PC-3 (cell line): ENCODE results near the gene DPP7. TPM values are rescaled to one million over a fixed set of nuclear protein-coding genes. Genes with fewer than 3 reads are reported as not detected.

Experiments used
- ATAC-seq: fragments of 200-7000 bp; cut with Tn5 transposase; 2 replicates; pipeline ENCODE4 v1.9.1; 2020; ENCODE audit warnings: mild to moderate bottlenecking, moderate library complexity
- BruUV-seq: library from RNA; stranded (reverse); fragments of 400-500 nt; replicated peaks from 2 replicates; lab custom pipeline; 2021; lab: Mats Ljungman, UMichigan
- CTCF ChIA-PET: fragments of 300-600 bp; sonication (Branson Sonifier 250); formaldehyde crosslinking; loops from one replicate; lab custom pipeline; 2022; ENCODE audit warnings: antibody characterized with exemption; lab: Charles Lee
- POLR2A ChIA-PET: fragments of 300-600 bp; sonication (Branson Sonifier 250); formaldehyde crosslinking; loops from one replicate; lab custom pipeline; 2022; ENCODE audit warnings: antibody characterized with exemption; ENCODE audit not compliant: unreplicated experiment; lab: Charles Lee
- DNase-seq: peaks from one replicate; pipeline ENCODE4 v3.0.0-alpha.2; 2015
- H2AFZ ChIP-seq: fragments of 300-600 bp; sonication (generic); 2 replicates; pipeline ENCODE4 v1.6.0; 2016; ENCODE audit warnings: antibody characterized with exemption, low read length
- H3F3A ChIP-seq: fragments of 300-600 bp; sonication (generic); one replicate; pipeline ENCODE4 v1.6.0; 2017; ENCODE audit warnings: antibody characterized with exemption, low read length, control low read depth, mild to moderate bottlenecking; ENCODE audit not compliant: unreplicated experiment
- H3K27ac ChIP-seq: fragments of 300-600 bp; sonication (generic); 2 replicates; pipeline ENCODE4 v1.5.1; 2016; ENCODE audit warnings: mild to moderate bottlenecking, low read length
- H3K27me3 ChIP-seq: fragments of 300-600 bp; sonication (generic); 2 replicates; pipeline ENCODE4 v1.6.1; 2016; ENCODE audit warnings: low read length, mixed read lengths
- H3K36me3 ChIP-seq: fragments of 300-600 bp; sonication (generic); 2 replicates; pipeline ENCODE4 v1.6.1; 2016; ENCODE audit warnings: low read depth, mixed run types, low read length, mixed read lengths
- H3K4me1 ChIP-seq: fragments of 300-600 bp; sonication (generic); 2 replicates; pipeline ENCODE4 v1.5.1; 2016; ENCODE audit warnings: low read length; ENCODE audit not compliant: insufficient read depth
- H3K4me2 ChIP-seq: fragments of 300-600 bp; sonication (generic); 2 replicates; pipeline ENCODE4 v1.6.0; 2016; ENCODE audit warnings: low read length
- H3K4me3 ChIP-seq: fragments of 300-600 bp; sonication (generic); 2 replicates; pipeline ENCODE4 v1.5.1; 2016; ENCODE audit warnings: mild to moderate bottlenecking, low read length, mixed read lengths
- H3K79me2 ChIP-seq: fragments of 300-600 bp; sonication (generic); 2 replicates; pipeline ENCODE4 v1.6.1; 2017; ENCODE audit warnings: low read length, mixed read lengths
- H3K9ac ChIP-seq: fragments of 300-600 bp; sonication (generic); 2 replicates; pipeline ENCODE4 v1.6.0; 2016; ENCODE audit warnings: mild to moderate bottlenecking, low read length
- H3K9me2 ChIP-seq: fragments of 300-600 bp; sonication (generic); replicated peaks from 2 replicates; pipeline ENCODE4 v1.6.1; 2016; ENCODE audit warnings: mixed run types, low read length, mixed read lengths
- H3K9me3 ChIP-seq: fragments of 300-600 bp; sonication (generic); 2 replicates; pipeline ENCODE4 v1.6.1; 2016; ENCODE audit warnings: low read length, mixed read lengths
- H4K20me1 ChIP-seq: fragments of 300-600 bp; sonication (generic); 2 replicates; pipeline ENCODE4 v1.6.1; 2016; ENCODE audit warnings: low read length, mixed read lengths
- EZH2 ChIP-seq: fragments of 300-600 bp; sonication (generic); IDR thresholded peaks from one replicate; pipeline ENCODE4 v1.6.1; 2017; ENCODE audit warnings: antibody characterized with exemption, mild to moderate bottlenecking, low read length; ENCODE audit not compliant: unreplicated experiment
- EZH2phosphoT487 ChIP-seq: fragments of 300-600 bp; sonication (generic); IDR thresholded peaks from 2 replicates; pipeline ENCODE4 v1.6.1; 2018; ENCODE audit warnings: mild to moderate bottlenecking, antibody characterized with exemption, low read length, borderline replicate concordance
- intact Hi-C: fragments of 100-400 bp; cut with micrococcal nuclease; formaldehyde crosslinking; loops from 2 replicates; pipeline ENCODE4 v1.9.0; 2023
- total RNA-seq: library from RNA; depleted of rRNA; stranded (reverse); fragments of >200 nt; gene quantifications from 2 replicates; pipeline ENCODE4 v1.2.3, GENCODE V29; 2014
- TF ChIP-seq, protein P1 (sequence below): fragments of 300-600 bp; sonication (generic); conservative IDR thresholded peaks from 2 replicates; pipeline ENCODE4 v1.5.1; 2017; ENCODE audit warnings: antibody characterized with exemption, low read depth, mild to moderate bottlenecking, low read length

The DPP7 gene
- total RNA-seq, 1 experiment from 2014 or later = 103 TPM

GRCh38 chr9:137109250-137110146, 5.0 kb downstream of the DPP7 start:
- Histone ChIP-seq H3F3A (no peaks in the 10 kb centered on the region), H3K79me2 (no peaks in the 10 kb centered on the region), H3K27ac (no peak overlapping the region), H3K9ac (no peak overlapping the region), H3K27me3 (no peaks in the 10 kb centered on the region), H3K9me2 (no peaks in the 10 kb centered on the region), H3K4me3 (no peak overlapping the region), H3K36me3 (no peaks in the 10 kb centered on the region), H3K9me3 (no peaks in the 10 kb centered on the region), H3K4me1 (no peaks in the 10 kb centered on the region), H2AFZ (no peak overlapping the region), H3K4me2 (no peak overlapping the region), H4K20me1 (no peaks in the 10 kb centered on the region)
- no TSS peak for BruUV-seq
- DNase-seq (no peak), ATAC-seq (no peak)
- TF ChIP-seq EZH2phosphoT487 (no peak), EZH2 (no peak)
- TF ChIP-seq, protein P1, sequence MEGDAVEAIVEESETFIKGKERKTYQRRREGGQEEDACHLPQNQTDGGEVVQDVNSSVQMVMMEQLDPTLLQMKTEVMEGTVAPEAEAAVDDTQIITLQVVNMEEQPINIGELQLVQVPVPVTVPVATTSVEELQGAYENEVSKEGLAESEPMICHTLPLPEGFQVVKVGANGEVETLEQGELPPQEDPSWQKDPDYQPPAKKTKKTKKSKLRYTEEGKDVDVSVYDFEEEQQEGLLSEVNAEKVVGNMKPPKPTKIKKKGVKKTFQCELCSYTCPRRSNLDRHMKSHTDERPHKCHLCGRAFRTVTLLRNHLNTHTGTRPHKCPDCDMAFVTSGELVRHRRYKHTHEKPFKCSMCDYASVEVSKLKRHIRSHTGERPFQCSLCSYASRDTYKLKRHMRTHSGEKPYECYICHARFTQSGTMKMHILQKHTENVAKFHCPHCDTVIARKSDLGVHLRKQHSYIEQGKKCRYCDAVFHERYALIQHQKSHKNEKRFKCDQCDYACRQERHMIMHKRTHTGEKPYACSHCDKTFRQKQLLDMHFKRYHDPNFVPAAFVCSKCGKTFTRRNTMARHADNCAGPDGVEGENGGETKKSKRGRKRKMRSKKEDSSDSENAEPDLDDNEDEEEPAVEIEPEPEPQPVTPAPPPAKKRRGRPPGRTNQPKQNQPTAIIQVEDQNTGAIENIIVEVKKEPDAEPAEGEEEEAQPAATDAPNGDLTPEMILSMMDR = no peak
- ChIA-PET POLR2A (interaction anchor here (0.6 kb wide), 2 partner anchors 61 to 116 kb away, joined by 3 to 5 read pairs; no protein-coding TSS in a partner anchor), CTCF (no interaction called here)
- intact Hi-C loops = no loop called here

- intact Hi-C loops = no loop called here
- no peaks in the 10 kb centered on the region for H3K9me2 ChIP-seq
- peaks cover 3% of the 10 kb centered on the region; the same call in 1 of the 2 replicates for H3K36me3 ChIP-seq
- TF ChIP-seq, protein P1 = no peak
- TF ChIP-seq EZH2phosphoT487 = no peak
- no peak for TF ChIP-seq EZH2
- H3K9ac ChIP-seq = no peak overlapping the region
- no peaks in the 10 kb centered on the region for H3K27me3 ChIP-seq
- H3K4me3 ChIP-seq = no peak overlapping the region
- H4K20me1 ChIP-seq = no peaks in the 10 kb centered on the region
- H3F3A ChIP-seq = no peaks in the 10 kb centered on the region
- H3K9me3 ChIP-seq = no peaks in the 10 kb centered on the region
- no peak overlapping the region for H3K27ac ChIP-seq
- ATAC-seq (peak; percentile 14; the same call in 1 of the 2 replicates), DNase-seq (no peak)
- no TSS peak for BruUV-seq
- ChIA-PET POLR2A (interaction anchor here (0.6 kb wide), 2 partner anchors 60 to 115 kb away, joined by 3 to 5 read pairs; no protein-coding TSS in a partner anchor), CTCF (no interaction called here)
- H2AFZ ChIP-seq = no peak overlapping the region
- H3K4me1 ChIP-seq = no peaks in the 10 kb centered on the region
- H3K4me2 ChIP-seq = no peak overlapping the region
- no peaks in the 10 kb centered on the region for H3K79me2 ChIP-seq
Measured at GRCh38 chr9:137108608-137109249, 5.8 kb downstream of the DPP7 start.
